Right atrium auricular region (tissue), 2 donors: ENCODE measurements around the gene NOL7. TPM values are rescaled to one million over a fixed set of nuclear protein-coding genes. Genes with fewer than 3 reads are reported as not detected.

Experiments used
- DNase-seq: peaks from one replicate; pipeline ENCODE4 v3.0.0-alpha.2; 2019; ENCODE audit warnings: low spot score
- H3K27ac ChIP-seq, 2 donors: fragments of 200-600 bp; sonication (generic); 1 replicate in 1 of 2; 2 replicates in 1 of 2; pipeline ENCODE4 v1.5.1; 2016 to 2019
- H3K27me3 ChIP-seq, 2 donors: fragments of 200-600 bp; sonication (generic); one replicate each; pipeline versions ENCODE4 v1.5.1 to v1.6.0; 2017 to 2019
- H3K36me3 ChIP-seq: fragments of 200-600 bp; sonication (generic); one replicate; pipeline ENCODE4 v1.5.1; 2016
- H3K4me1 ChIP-seq, 2 donors: fragments of 200-600 bp; sonication (generic); one replicate each; pipeline versions ENCODE4 v1.5.1 to v1.6.0; 2017 to 2019
- H3K4me3 ChIP-seq, 2 donors: fragments of 200-600 bp; sonication (generic); 1 replicate in 1 of 2; 2 replicates in 1 of 2; pipeline ENCODE4 v1.5.1; 2017 to 2019; ENCODE audit warnings: mild to moderate bottlenecking in 1 of 2, moderate library complexity in 1 of 2
- H3K9me3 ChIP-seq, 2 donors: fragments of 200-600 bp; sonication (generic); one replicate each; pipeline ENCODE4 v1.5.1; 2019
- total RNA-seq, 2 donors: library from RNA; depleted of rRNA; stranded (reverse); fragments of >200 nt; gene quantifications; one replicate each; pipeline ENCODE4 v1.1.0, GENCODE V29; 2016
- TF ChIP-seq, protein P1 (sequence below), 2 donors: fragments of 200-600 bp; sonication (generic); IDR thresholded peaks; one replicate each; pipeline ENCODE4 v1.5.1; 2019; ENCODE audit warnings: antibody characterized with exemption in 2 of 2

NOL7 gene
- total RNA-seq, 2 donors from 2014 or later: 70.5 to 75.9 TPM

DNA sequence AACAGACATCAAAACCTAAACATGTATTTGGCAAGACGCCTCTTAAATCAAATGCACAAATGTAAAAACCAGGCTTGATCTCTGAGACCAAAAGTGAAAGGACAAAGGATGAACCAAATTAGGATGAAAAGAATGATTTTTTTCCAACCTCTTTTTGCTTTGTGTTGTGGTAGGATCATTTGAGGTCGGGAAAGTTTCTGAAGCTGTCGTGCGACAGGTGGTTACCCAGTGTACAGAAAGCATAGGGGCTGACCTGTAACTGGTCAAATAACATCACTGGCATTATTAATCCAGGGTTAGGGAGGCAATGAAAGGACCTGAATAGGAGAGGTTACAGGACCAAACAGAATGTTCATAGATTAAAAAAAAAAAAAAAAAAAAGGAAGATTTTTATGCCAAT, 18.1 kb upstream of the NOL7 start:
- Histone ChIP-seq H3K27me3 (no peaks in the 10 kb centered on the region), H3K27ac (no peak overlapping the region), H3K9me3 (no peaks in the 10 kb centered on the region), H3K4me1 (no peaks in the 10 kb centered on the region), H3K36me3 (peaks cover 89% of the 10 kb centered on the region), H3K4me3 (no peak overlapping the region)
- TF ChIP-seq, protein P1, sequence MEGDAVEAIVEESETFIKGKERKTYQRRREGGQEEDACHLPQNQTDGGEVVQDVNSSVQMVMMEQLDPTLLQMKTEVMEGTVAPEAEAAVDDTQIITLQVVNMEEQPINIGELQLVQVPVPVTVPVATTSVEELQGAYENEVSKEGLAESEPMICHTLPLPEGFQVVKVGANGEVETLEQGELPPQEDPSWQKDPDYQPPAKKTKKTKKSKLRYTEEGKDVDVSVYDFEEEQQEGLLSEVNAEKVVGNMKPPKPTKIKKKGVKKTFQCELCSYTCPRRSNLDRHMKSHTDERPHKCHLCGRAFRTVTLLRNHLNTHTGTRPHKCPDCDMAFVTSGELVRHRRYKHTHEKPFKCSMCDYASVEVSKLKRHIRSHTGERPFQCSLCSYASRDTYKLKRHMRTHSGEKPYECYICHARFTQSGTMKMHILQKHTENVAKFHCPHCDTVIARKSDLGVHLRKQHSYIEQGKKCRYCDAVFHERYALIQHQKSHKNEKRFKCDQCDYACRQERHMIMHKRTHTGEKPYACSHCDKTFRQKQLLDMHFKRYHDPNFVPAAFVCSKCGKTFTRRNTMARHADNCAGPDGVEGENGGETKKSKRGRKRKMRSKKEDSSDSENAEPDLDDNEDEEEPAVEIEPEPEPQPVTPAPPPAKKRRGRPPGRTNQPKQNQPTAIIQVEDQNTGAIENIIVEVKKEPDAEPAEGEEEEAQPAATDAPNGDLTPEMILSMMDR (IDR thresholded peaks at IDR 0.05): no peak
- no peak for DNase-seq

DNA sequence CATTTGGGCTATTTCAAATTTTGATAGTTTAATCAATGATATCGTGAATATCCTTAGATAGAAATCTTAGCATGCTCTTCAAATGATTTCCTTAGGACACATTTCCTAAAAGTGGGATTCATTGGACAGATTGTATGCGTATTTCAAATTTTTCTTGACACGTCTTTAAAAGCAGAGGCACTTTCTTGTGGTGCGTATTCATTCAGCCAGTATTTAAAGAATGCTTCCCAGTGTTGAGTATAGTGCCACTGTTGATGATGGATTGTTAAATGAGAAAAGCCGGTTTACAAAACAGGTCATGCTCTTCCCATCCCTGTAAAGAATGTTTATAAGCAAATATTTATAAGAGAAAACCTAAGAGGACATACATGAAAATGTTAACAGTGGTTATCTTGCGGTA, 15.1 kb upstream of the NOL7 start:
- Histone ChIP-seq H3K4me3 (no peak overlapping the region), H3K27me3 (no peaks in the 10 kb centered on the region), H3K27ac (no peak overlapping the region), H3K9me3 (no peaks in the 10 kb centered on the region), H3K4me1 (no peaks in the 10 kb centered on the region), H3K36me3 (peaks cover 76% of the 10 kb centered on the region)
- TF ChIP-seq, protein P1 (IDR thresholded peaks at IDR 0.05): no peak
- no peak for DNase-seq

DNA sequence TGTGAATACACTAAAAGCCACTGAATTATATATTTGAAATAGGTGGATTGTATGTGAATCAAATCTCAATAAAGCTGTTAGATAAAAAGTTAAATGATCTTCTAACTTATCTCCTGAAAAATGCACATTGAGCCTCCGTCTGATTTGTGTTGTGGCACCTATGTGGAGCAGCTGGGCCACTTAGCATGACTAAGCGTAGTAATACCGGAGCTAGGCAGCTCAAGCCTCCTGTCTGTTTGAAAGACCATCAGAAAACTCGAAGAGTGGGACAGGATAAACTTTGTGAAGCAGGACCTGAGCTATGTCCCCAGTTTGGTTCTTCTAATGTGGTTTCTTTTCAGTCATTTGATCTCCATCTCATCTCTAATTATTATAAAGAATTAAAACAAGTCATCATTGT, 11.0 kb upstream of the NOL7 start:
- no peak for DNase-seq
- H3K36me3 ChIP-seq: peaks cover 53% of the 10 kb centered on the region
- no peak overlapping the region for H3K27ac ChIP-seq
- H3K4me1 ChIP-seq: no peaks in the 10 kb centered on the region
- H3K9me3 ChIP-seq: no peaks in the 10 kb centered on the region
- no peaks in the 10 kb centered on the region for H3K27me3 ChIP-seq
- TF ChIP-seq, protein P1 (IDR thresholded peaks at IDR 0.05): no peak
- H3K4me3 ChIP-seq: no peak overlapping the region

DNA sequence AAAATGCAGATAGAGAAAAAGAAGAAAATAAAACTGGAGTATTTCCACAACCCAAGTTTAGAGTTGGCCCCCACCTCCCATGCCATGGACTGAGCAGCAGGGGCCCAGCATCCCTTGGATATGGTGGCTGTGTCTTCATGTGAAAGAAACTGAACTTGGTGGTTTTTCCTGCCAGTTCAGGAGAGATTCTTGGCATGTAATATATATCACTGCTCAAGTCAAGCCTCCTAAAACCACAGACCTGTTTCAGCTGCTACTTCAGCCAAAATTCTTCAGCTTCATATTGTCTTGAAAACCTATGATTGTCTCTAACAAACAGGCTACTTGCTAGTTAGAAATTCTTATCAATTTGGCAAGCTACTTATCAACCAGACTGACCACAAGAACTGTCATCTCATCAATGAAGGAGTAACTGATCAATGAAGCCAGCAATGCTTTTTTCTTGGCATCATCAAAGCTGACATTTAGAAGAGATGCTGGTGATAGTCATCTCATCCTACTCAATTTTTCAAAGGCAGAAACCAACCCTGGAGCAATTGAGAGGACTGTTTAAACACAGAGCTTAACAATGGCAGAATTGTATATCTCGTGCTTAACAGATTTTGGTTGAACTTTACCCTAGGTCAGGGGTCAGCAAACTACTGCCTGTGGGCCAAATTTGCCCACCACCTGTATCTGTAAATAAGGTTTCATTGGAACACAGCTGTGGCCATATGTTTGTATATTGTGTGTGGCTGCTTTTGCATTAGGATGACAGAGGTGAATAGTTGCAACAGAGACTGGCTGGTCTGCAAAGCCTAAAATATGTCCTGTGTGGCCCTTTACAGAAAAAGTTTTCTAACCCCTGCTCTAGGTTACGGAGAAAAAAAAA, 10.4 kb upstream of the NOL7 start:
- Histone ChIP-seq H3K36me3 (peaks cover 48% of the 10 kb centered on the region), H3K27ac (no peak overlapping the region)
- TF ChIP-seq, protein P1 (IDR thresholded peaks at IDR 0.05): no peak

DNA sequence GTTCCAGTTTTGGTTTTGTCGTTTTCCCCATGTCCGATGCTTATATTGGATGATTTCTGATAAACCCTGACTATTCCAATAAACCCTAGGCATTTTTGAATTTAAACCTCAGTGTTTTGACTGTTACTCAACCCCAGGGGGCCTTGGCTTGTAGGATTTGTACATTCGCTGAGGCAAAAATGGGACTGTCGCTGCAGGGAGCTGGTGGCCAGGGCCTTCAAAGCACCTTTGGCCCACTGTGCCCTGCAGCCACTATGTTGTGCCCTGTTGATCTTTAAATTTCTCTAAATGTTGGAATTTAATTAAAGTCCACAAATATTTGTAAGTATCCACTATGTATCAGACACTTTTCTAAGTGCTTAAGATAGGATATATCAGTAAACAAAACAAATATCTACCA, 9.5 kb upstream of the NOL7 start:
- no peaks in the 10 kb centered on the region for H3K9me3 ChIP-seq
- no peaks in the 10 kb centered on the region for H3K27me3 ChIP-seq
- no peaks in the 10 kb centered on the region for H3K4me1 ChIP-seq
- no peak overlapping the region for H3K27ac ChIP-seq
- DNase-seq: no peak
- TF ChIP-seq, protein P1 (IDR thresholded peaks at IDR 0.05): no peak
- no peak overlapping the region for H3K4me3 ChIP-seq
- H3K36me3 ChIP-seq: peaks cover 44% of the 10 kb centered on the region

More for the DNA sequence above, 10.4 kb upstream of the NOL7 start:
- H3K4me1 ChIP-seq: no peaks in the 10 kb centered on the region
- no peaks in the 10 kb centered on the region for H3K9me3 ChIP-seq
- no peak for DNase-seq
- H3K4me3 ChIP-seq: no peak overlapping the region
- H3K27me3 ChIP-seq: no peaks in the 10 kb centered on the region
